ENCODE results near the gene ZNF397. TPM values are rescaled to one million over a fixed set of nuclear protein-coding genes. Genes with fewer than 3 reads are reported as not detected.

ZNF397 gene
- total and polyA plus RNA-seq, 7 donors: 7.8 to 33.2 (median 25.5) TPM

- peaks cover 0 to 13% (median 0%) of the 10 kb centered on the region in 4 donors for H3K36me3 ChIP-seq
- H3K27me3 ChIP-seq: no peaks in the 10 kb centered on the region
- DNase-seq: no peak
Observed at GRCh38 chr18:35283923-35284794, 43.3 kb downstream of the ZNF397 start.

GRCh38 chr18:35284841-35285240 lies 44.0 kb downstream of the ZNF397 start:
- 95 to 98% methylated on average over 3 of the region's 3 CpGs for WGBS, 2 donors
- no peak for TF ChIP-seq EP300 (IDR thresholded peaks at IDR 0.05)
- no peak for TF ChIP-seq POLR2AphosphoS5 (IDR thresholded peaks at IDR 0.05)
- no peak for TF ChIP-seq POLR2A (IDR thresholded peaks at IDR 0.05)
- no peak for TF ChIP-seq CTCF (IDR thresholded peaks at IDR 0.05)
- no peak for DNase-seq
- Histone ChIP-seq H3K9me3 (no peaks in the 10 kb centered on the region), H3K27me3 (no peaks in the 10 kb centered on the region), H3K27ac (no peak overlapping the region), H3K36me3 (peaks cover 0 to 13% (median 0%) of the 10 kb centered on the region in 4 donors), H3K4me3 (no peak overlapping the region), H3K4me1 (peaks cover 0 to 16% (median 11%) of the 10 kb centered on the region in 4 donors)
- intact Hi-C loops (cut with DNase I): no loop called here

More at GRCh38 chr18:35283923-35284794, 43.3 kb downstream of the ZNF397 start:
- intact Hi-C loops (cut with DNase I): no loop called here
- Histone ChIP-seq H3K9me3 (no peaks in the 10 kb centered on the region), H3K4me1 (peaks cover 0 to 12% (median 7%) of the 10 kb centered on the region in 4 donors), H3K4me3 (no peak overlapping the region), H3K27ac (no peak overlapping the region)
- TF ChIP-seq EP300 (IDR thresholded peaks at IDR 0.05) (no peak), CTCF (IDR thresholded peaks at IDR 0.05) (no peak), POLR2AphosphoS5 (IDR thresholded peaks at IDR 0.05) (no peak), POLR2A (IDR thresholded peaks at IDR 0.05) (no peak)
- 96 to 97% methylated on average over 7 of the region's 7 CpGs for WGBS, 2 donors

GRCh38 chr18:35289293-35289692 lies 48.5 kb downstream of the ZNF397 start:
- Histone ChIP-seq H3K36me3 (peaks cover 0 to 11% (median 0%) of the 10 kb centered on the region in 4 donors), H3K27ac (peak overlapping the region; percentile 77 to 89 (median 86)), H3K4me3 (peak overlapping the region; percentile 51 to 78 (median 74)), H3K4me1 (peaks cover 0 to 33% (median 23%) of the 10 kb centered on the region in 4 donors), H3K9me3 (no peaks in the 10 kb centered on the region), H3K27me3 (no peaks in the 10 kb centered on the region)
- TF ChIP-seq POLR2AphosphoS5 (IDR thresholded peaks at IDR 0.05) (no peak), CTCF (IDR thresholded peaks at IDR 0.05) (no peak), EP300 (IDR thresholded peaks at IDR 0.05) (no peak), POLR2A (IDR thresholded peaks at IDR 0.05) (no peak)
- intact Hi-C loops (cut with DNase I): loop anchor here (1.0 kb wide), 1 partner anchor 22 kb away; no protein-coding TSS in a partner anchor
- no peak for DNase-seq
- WGBS, 2 donors: 8 to 12% methylated on average over 6 of the region's 6 CpGs

- Histone ChIP-seq H3K27me3 (no peaks in the 10 kb centered on the region), H3K9me3 (no peaks in the 10 kb centered on the region), H3K4me3 (peak overlapping the region; percentile 51 to 78 (median 74)), H3K36me3 (peaks cover 0 to 10% (median 0%) of the 10 kb centered on the region in 4 donors), H3K4me1 (peaks cover 0 to 33% (median 23%) of the 10 kb centered on the region in 4 donors), H3K27ac (peak overlapping the region; percentile 77 to 89 (median 86))
- TF ChIP-seq POLR2AphosphoS5 (IDR thresholded peaks at IDR 0.05): no peak
- no peak for TF ChIP-seq EP300 (IDR thresholded peaks at IDR 0.05)
- no peak for TF ChIP-seq CTCF (IDR thresholded peaks at IDR 0.05)
- TF ChIP-seq POLR2A (IDR thresholded peaks at IDR 0.05): no peak
- intact Hi-C loops (cut with DNase I): loop anchor here (1.0 to 5.0 kb wide), 4 partner anchors 22 to 208 kb away; partner anchors contain the start of genes INO80C and ZNF24
- 0 to 1% methylated on average over 8 of the region's 8 CpGs for WGBS, 2 donors
- peak; percentile 72 for DNase-seq
Observed at GRCh38 chr18:35289727-35290093, 48.9 kb downstream of the ZNF397 start.
